Measurements from ENCODE around the gene RINT1.
"Not testable (repeated sequence)": the region's sequence is repeated elsewhere in the genome, so short reads cannot be mapped to it uniquely, and the experiment has no call there.

The RINT1 gene

DNA sequence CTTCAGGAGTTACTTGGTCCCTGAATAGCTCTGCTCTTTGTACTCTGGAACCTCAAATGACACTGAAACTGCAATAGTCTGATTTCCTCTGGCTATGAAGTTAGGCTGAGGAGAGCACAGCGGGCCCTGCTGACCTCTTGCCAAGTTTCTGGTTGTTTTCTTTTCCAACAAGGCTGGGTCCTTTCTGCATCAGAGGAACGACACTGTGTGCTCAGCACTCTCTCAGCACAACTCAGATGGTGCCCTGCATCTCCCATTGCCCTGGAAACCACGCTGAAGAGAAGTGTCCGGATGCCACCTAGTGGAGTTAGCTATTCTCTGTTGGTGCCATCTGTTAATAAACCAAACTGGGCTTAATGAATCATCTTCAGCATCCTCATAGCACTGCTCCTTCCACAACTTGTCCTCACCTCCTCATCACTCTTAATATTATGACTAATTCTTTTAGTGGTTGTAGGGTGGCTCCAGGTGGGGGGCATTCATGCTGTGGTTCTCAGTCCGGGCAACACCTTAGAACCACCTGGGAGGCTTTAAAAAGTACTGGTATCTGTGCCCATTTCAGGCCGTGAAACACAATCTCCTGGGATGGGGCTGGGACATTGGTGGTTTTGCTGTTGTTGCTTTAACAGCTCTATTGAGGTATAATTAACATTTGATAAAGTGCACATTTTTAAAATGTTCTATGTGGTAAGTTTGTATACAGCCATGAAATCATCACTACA is 57.5 kb downstream of the RINT1 start:
- Histone ChIP-seq H3K27ac (ENCODE audit: low read depth, low read length) (no peak overlapping the region), H3K36me3 (ENCODE audit: control insufficient read depth, insufficient read depth, low read length) (no peaks in the 10 kb centered on the region), H3K27me3 (ENCODE audit: control insufficient read depth, insufficient read depth, low read length) (no peaks in the 10 kb centered on the region), H3K4me1 (ENCODE audit: control insufficient read depth, insufficient read depth, low read length) (no peaks in the 10 kb centered on the region), H3K9ac (ENCODE audit: low read length) (no peak overlapping the region), H3K4me3 (ENCODE audit: low read length) (no peak overlapping the region)

DNA sequence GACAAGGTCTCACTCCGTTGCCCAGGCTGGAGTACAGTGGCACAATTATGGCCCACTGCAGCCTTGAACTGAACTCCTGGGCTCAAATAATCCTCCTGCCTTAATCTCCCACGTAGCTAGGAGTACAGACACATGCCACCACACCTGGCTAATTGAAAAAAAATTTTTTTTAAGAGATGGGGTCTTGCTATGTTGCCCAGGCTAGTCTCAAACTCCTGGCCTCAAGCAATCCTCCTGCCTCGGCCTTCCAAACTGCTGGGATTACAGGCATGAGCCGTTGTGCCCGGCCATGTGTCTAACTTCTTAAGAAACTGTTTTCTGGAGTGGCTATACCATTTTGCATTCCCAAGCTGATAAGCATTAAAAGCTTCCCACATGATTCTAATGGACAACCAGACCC is 58.8 kb downstream of the RINT1 start:
- Histone ChIP-seq H3K27ac (ENCODE audit: low read depth, low read length) (no peak overlapping the region), H3K27me3 (ENCODE audit: control insufficient read depth, insufficient read depth, low read length) (no peaks in the 10 kb centered on the region), H3K4me3 (ENCODE audit: low read length) (no peak overlapping the region), H3K36me3 (ENCODE audit: control insufficient read depth, insufficient read depth, low read length) (no peaks in the 10 kb centered on the region), H3K4me1 (ENCODE audit: control insufficient read depth, insufficient read depth, low read length) (no peaks in the 10 kb centered on the region), H3K9ac (ENCODE audit: low read length) (no peak overlapping the region)

DNA sequence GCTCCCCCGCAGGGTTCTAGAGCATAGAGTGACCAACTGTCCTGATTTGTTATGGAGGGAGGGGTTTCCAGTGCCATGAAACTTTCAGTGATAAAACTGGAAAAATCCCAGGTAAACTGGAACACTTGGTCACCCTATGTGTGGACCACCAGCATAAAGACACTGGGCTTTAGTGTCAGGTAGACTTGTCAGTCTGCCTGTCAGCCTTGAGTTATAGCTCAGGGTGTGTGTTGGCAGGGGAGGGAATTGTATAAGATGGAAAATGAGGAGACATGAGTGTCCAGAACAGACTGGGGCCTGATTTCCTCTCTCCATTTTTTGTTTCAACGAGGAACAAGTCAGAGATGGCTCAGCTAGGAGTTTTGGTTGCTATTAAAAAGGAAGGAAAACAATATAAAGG is 59.5 kb downstream of the RINT1 start:
- no peak overlapping the region for H3K9ac ChIP-seq (ENCODE audit: low read length)
- no peaks in the 10 kb centered on the region for H3K36me3 ChIP-seq (ENCODE audit: control insufficient read depth, insufficient read depth, low read length)

GRCh38 chr7:105594034-105594433 is 62.0 kb downstream of the RINT1 start:
- H3K27me3 ChIP-seq (ENCODE audit: control insufficient read depth, insufficient read depth, low read length), result no peaks in the 10 kb centered on the region
- no peak overlapping the region for H3K9ac ChIP-seq (ENCODE audit: low read length)
- no peak overlapping the region for H3K27ac ChIP-seq (ENCODE audit: low read depth, low read length)
- H3K4me3 ChIP-seq (ENCODE audit: low read length), result no peak overlapping the region
- H3K4me1 ChIP-seq (ENCODE audit: control insufficient read depth, insufficient read depth, low read length), result no peaks in the 10 kb centered on the region
- no peaks in the 10 kb centered on the region for H3K36me3 ChIP-seq (ENCODE audit: control insufficient read depth, insufficient read depth, low read length)

More for the DNA sequence above, 59.5 kb downstream of the RINT1 start:
- H3K27me3 ChIP-seq (ENCODE audit: control insufficient read depth, insufficient read depth, low read length), result no peaks in the 10 kb centered on the region
- no peak overlapping the region for H3K4me3 ChIP-seq (ENCODE audit: low read length)
- H3K4me1 ChIP-seq (ENCODE audit: control insufficient read depth, insufficient read depth, low read length), result no peaks in the 10 kb centered on the region
- no peak overlapping the region for H3K27ac ChIP-seq (ENCODE audit: low read depth, low read length)

DNA sequence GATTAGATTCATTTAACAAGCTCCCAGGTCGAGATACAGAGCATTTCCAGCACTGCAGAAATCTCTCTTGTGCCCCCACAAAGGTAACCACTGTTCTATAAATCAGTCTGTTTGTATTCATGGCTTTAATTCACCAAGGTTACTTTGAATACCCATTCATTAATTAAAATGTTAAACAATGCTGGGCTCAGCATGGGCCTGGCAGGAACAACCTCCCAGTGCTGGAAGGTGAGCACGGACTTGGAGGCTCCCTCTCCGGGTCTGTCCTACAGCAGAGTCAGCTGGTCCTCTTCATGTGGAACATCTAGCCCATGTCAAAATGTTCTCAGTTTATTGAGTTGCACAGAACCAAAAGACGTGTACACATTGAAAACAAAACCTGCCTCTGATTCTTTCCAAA is 64.9 kb downstream of the RINT1 start:
- H3K4me1 ChIP-seq (ENCODE audit: control insufficient read depth, insufficient read depth, low read length), result no peaks in the 10 kb centered on the region

GRCh38 chr7:105599080-105599479 is 67.1 kb downstream of the RINT1 start:
- H3K27me3 ChIP-seq (ENCODE audit: control insufficient read depth, insufficient read depth, low read length); H3K9ac ChIP-seq (ENCODE audit: low read length); H3K4me1 ChIP-seq (ENCODE audit: control insufficient read depth, insufficient read depth, low read length); H3K4me3 ChIP-seq (ENCODE audit: low read length); H3K36me3 ChIP-seq (ENCODE audit: control insufficient read depth, insufficient read depth, low read length); H3K27ac ChIP-seq (ENCODE audit: low read depth, low read length): not testable (repeated sequence)

More for the DNA sequence above, 64.9 kb downstream of the RINT1 start:
- H3K9ac ChIP-seq (ENCODE audit: low read length), result no peak overlapping the region
- no peak overlapping the region for H3K27ac ChIP-seq (ENCODE audit: low read depth, low read length)
- H3K4me3 ChIP-seq (ENCODE audit: low read length), result no peak overlapping the region
- no peaks in the 10 kb centered on the region for H3K36me3 ChIP-seq (ENCODE audit: control insufficient read depth, insufficient read depth, low read length)
- no peaks in the 10 kb centered on the region for H3K27me3 ChIP-seq (ENCODE audit: control insufficient read depth, insufficient read depth, low read length)

- H3K4me1 ChIP-seq (ENCODE audit: control insufficient read depth, insufficient read depth, low read length), result no peaks in the 10 kb centered on the region
- H3K9ac ChIP-seq (ENCODE audit: low read length), result no peak overlapping the region
- H3K27me3 ChIP-seq (ENCODE audit: control insufficient read depth, insufficient read depth, low read length), result no peaks in the 10 kb centered on the region
- H3K36me3 ChIP-seq (ENCODE audit: control insufficient read depth, insufficient read depth, low read length), result no peaks in the 10 kb centered on the region
- H3K4me3 ChIP-seq (ENCODE audit: low read length), result no peak overlapping the region
- no peak overlapping the region for H3K27ac ChIP-seq (ENCODE audit: low read depth, low read length)
Observed at GRCh38 chr7:105599551-105599950, 67.5 kb downstream of the RINT1 start.

- Histone ChIP-seq H3K4me1 (ENCODE audit: control insufficient read depth, insufficient read depth, low read length) (no peaks in the 10 kb centered on the region), H3K27ac (ENCODE audit: low read depth, low read length) (no peak overlapping the region), H3K27me3 (ENCODE audit: control insufficient read depth, insufficient read depth, low read length) (no peaks in the 10 kb centered on the region), H3K4me3 (ENCODE audit: low read length) (no peak overlapping the region), H3K36me3 (ENCODE audit: control insufficient read depth, insufficient read depth, low read length) (no peaks in the 10 kb centered on the region), H3K9ac (ENCODE audit: low read length) (no peak overlapping the region)
Observed at GRCh38 chr7:105600720-105601550, 68.9 kb downstream of the RINT1 start.

DNA sequence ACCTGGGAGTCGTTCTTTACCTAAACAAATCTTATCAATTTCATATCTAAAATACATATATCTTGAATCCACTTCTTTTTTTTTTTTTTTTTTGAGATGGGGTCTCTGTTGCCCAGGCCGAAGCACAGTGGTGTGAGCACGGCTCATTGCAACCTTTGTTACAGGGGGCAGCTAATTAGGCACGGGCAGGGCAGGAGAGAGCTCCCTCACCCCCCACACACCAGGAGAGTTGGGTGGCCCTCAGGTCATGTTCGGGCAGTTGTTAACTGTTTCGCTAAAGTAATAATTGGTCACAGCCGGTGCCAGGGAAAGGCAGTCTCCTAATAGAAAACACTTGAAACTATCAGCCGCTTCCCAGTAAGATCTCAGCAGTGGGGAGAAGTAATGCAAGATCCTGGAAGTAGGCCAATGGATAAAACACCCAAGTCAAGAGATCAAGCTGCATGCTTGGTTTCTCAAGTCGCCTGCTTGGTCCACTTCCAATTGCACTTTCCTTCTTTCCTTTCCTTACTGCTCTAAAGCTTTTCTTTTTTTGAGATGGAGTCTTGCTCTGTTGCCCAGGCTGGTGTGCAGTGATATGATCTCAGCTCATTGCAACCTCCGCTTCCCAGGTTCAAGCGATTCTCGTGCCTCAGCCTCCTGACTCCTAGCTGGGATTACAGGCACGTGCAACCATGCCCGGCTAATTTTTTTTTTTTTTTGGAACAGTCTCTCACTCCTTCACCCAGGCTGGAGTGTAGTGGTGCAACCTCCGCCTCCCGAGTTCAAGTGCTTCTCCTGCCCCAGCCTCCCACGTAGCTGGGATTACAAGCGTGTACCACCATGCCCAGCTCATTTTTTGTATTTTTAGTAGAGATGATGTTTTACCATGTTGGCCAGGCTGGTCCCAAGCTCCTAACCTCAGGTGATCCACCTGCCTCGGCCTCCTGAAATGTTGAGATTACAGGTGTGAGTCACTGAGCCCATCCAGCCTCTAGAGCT is 70.6 kb downstream of the RINT1 start:
- H3K4me1 ChIP-seq (ENCODE audit: control insufficient read depth, insufficient read depth, low read length), result no peaks in the 10 kb centered on the region
- H3K4me3 ChIP-seq (ENCODE audit: low read length), result no peak overlapping the region
- no peak overlapping the region for H3K27ac ChIP-seq (ENCODE audit: low read depth, low read length)
- H3K9ac ChIP-seq (ENCODE audit: low read length), result no peak overlapping the region
- no peaks in the 10 kb centered on the region for H3K36me3 ChIP-seq (ENCODE audit: control insufficient read depth, insufficient read depth, low read length)
- H3K27me3 ChIP-seq (ENCODE audit: control insufficient read depth, insufficient read depth, low read length), result no peaks in the 10 kb centered on the region

GRCh38 chr7:105610165-105610930 is 78.3 kb downstream of the RINT1 start:
- peaks cover 16% of the 10 kb centered on the region for H3K36me3 ChIP-seq (ENCODE audit: control insufficient read depth, insufficient read depth, low read length)
- H3K4me3 ChIP-seq (ENCODE audit: low read length), result no peak overlapping the region
- H3K27me3 ChIP-seq (ENCODE audit: control insufficient read depth, insufficient read depth, low read length), result no peaks in the 10 kb centered on the region
- no peak overlapping the region for H3K27ac ChIP-seq (ENCODE audit: low read depth, low read length)
- H3K9ac ChIP-seq (ENCODE audit: low read length), result no peak overlapping the region
- no peaks in the 10 kb centered on the region for H3K4me1 ChIP-seq (ENCODE audit: control insufficient read depth, insufficient read depth, low read length)

DNA sequence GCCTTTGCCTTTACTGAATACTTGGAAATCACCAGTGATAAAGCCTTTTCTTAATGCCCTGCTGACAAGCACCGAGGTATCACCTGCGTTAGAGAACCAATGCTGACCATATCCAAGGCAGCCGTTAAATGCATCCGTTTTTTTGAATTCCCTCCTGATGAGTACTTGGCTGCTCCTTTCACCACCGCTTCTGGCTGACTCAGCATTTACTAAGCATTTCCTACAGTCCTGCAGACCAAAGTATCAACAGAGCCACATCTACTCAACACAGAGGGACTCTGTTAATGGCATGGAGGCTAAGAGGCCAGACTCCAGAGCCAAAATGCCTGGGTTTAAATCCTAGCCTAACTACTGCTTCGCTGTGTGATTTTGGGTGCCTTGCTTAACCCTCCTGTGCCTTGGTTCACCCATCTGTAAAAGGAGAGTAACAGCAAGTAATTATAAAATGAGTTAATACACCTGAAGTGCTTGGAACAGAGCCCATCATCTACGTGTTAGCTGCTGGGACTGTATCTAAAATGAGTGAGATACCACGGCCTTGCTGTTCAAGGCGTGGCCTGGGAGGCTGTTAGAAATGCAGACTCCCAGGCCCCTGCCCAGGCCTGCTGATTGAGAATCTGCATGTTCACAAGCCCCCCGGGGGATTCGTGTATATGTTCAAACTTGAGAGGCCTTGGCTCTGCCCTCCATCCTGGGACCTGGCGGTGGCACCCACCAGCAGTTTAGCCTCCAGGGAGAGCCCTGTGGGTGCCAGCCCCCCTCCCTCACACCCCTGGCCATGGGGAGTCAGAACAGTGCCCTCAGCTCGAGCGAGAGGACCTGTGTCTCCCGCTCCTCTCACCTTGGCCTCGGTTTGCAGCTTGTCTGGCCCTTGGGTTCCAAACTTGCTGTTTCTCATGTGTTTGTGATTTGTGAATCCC is 80.1 kb downstream of the RINT1 start:
- Histone ChIP-seq H3K4me1 (ENCODE audit: control insufficient read depth, insufficient read depth, low read length) (no peaks in the 10 kb centered on the region), H3K36me3 (ENCODE audit: control insufficient read depth, insufficient read depth, low read length) (peaks cover 16% of the 10 kb centered on the region), H3K4me3 (ENCODE audit: low read length) (no peak overlapping the region), H3K9ac (ENCODE audit: low read length) (no peak overlapping the region), H3K27ac (ENCODE audit: low read depth, low read length) (no peak overlapping the region), H3K27me3 (ENCODE audit: control insufficient read depth, insufficient read depth, low read length) (no peaks in the 10 kb centered on the region)
